GM21786 (cell line): ENCODE data around the gene WDR33.
"Not testable (repeated sequence)": the region's sequence is repeated elsewhere in the genome, so short reads cannot be mapped to it uniquely, and the experiment has no call there.

ENCODE experiments used
- ATAC-seq: cut with Tn5 transposase; IDR thresholded peaks from one replicate; pipeline ENCODE4 v1.9.1; 2021; ENCODE audit not compliant: unreplicated experiment

WDR33 gene

GRCh38 chr2:127810619-127811396 is at the start of gene WDR33:
TSS of gene WDR33 (minus strand) at chr2:127811171. CDS start at chr2:127770981, 40,190 bp downstream.
- peak; percentile 97 for ATAC-seq

GRCh38 chr2:127860130-127860529 is 49.2 kb upstream of the WDR33 start:
- no peak for ATAC-seq

- ATAC-seq, result no peak
These were observed 48.7 kb upstream of the WDR33 start for GRCh38 chr2:127859712-127860085.

GRCh38 chr2:127857265-127857808 is 46.4 kb upstream of the WDR33 start:
- ATAC-seq, result no peak

GRCh38 chr2:127853671-127854070 is 42.7 kb upstream of the WDR33 start:
- ATAC-seq, result no peak

- ATAC-seq, result no peak
These were observed 41.4 kb upstream of the WDR33 start for GRCh38 chr2:127852388-127852787.

GRCh38 chr2:127847931-127848330 is 37.0 kb upstream of the WDR33 start:
- no peak for ATAC-seq

GRCh38 chr2:127844973-127845372 is 34.0 kb upstream of the WDR33 start:
- ATAC-seq, result no peak

- ATAC-seq, result no peak
These were observed 32.7 kb upstream of the WDR33 start for GRCh38 chr2:127843677-127844076.

- ATAC-seq, result no peak
These were observed 30.7 kb upstream of the WDR33 start for GRCh38 chr2:127841466-127842178.

- no peak for ATAC-seq
These were observed 29.9 kb upstream of the WDR33 start for GRCh38 chr2:127840893-127841292.

- ATAC-seq, result no peak
These were observed 24.0 kb upstream of the WDR33 start for GRCh38 chr2:127834951-127835350.

GRCh38 chr2:127829845-127830246 is 18.9 kb upstream of the WDR33 start:
- peak; percentile 99 for ATAC-seq

- not testable (repeated sequence) for ATAC-seq
These were observed 15.7 kb upstream of the WDR33 start for GRCh38 chr2:127826708-127827107.

GRCh38 chr2:127826047-127826446 is 15.1 kb upstream of the WDR33 start:
- no peak for ATAC-seq

GRCh38 chr2:127820080-127820668 is 9.2 kb upstream of the WDR33 start:
- ATAC-seq, result no peak

GRCh38 chr2:127818794-127819425 is 7.9 kb upstream of the WDR33 start:
- no peak for ATAC-seq

- no peak for ATAC-seq
These were observed 7.3 kb upstream of the WDR33 start for GRCh38 chr2:127818241-127818640.

- no peak for ATAC-seq
These were observed 3.7 kb upstream of the WDR33 start for GRCh38 chr2:127814677-127815076.

GRCh38 chr2:127812441-127812840 is 1.5 kb upstream of the WDR33 start:
- not testable (repeated sequence) for ATAC-seq
